Measurements from ENCODE around the gene TSHZ2.

DNA sequence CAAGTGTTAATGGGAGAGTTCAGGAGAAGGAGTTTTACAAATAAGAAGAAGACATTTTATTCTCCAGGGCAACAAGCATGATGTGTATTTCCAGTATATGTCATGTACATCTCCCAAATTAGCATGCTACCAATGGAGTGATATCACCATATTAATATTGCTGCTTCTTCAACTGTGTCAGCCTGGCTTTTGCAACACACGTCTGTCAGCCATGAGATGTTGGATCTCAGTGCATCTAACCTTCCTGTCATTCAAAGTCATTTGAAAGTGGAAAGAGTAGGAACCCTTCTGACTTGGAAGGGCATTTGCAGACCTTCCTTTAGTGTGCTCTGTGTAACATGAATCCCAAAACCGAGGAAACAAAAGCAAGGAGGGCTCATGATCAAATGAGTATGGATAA, 337.4 kb downstream of the TSHZ2 start:
- TF ChIP-seq, protein P1, sequence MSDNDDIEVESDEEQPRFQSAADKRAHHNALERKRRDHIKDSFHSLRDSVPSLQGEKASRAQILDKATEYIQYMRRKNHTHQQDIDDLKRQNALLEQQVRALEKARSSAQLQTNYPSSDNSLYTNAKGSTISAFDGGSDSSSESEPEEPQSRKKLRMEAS (IDR thresholded peaks at IDR 0.05): no peak
- no peak for TF ChIP-seq CREB1 (IDR thresholded peaks at IDR 0.05; ENCODE audit: low read depth)
- TF ChIP-seq RAD21 (IDR thresholded peaks at IDR 0.05; ENCODE audit: low read depth): no peak
- no peak for TF ChIP-seq NFIC (IDR thresholded peaks at IDR 0.05)
- TF ChIP-seq EP300 (IDR thresholded peaks at IDR 0.05; ENCODE audit: borderline replicate concordance): no peak
- TF ChIP-seq TAF1 (IDR thresholded peaks at IDR 0.05; ENCODE audit: low read depth): no peak
- TF ChIP-seq YY1 (IDR thresholded peaks at IDR 0.05; ENCODE audit: low read depth): no peak
- TF ChIP-seq, protein P2, sequence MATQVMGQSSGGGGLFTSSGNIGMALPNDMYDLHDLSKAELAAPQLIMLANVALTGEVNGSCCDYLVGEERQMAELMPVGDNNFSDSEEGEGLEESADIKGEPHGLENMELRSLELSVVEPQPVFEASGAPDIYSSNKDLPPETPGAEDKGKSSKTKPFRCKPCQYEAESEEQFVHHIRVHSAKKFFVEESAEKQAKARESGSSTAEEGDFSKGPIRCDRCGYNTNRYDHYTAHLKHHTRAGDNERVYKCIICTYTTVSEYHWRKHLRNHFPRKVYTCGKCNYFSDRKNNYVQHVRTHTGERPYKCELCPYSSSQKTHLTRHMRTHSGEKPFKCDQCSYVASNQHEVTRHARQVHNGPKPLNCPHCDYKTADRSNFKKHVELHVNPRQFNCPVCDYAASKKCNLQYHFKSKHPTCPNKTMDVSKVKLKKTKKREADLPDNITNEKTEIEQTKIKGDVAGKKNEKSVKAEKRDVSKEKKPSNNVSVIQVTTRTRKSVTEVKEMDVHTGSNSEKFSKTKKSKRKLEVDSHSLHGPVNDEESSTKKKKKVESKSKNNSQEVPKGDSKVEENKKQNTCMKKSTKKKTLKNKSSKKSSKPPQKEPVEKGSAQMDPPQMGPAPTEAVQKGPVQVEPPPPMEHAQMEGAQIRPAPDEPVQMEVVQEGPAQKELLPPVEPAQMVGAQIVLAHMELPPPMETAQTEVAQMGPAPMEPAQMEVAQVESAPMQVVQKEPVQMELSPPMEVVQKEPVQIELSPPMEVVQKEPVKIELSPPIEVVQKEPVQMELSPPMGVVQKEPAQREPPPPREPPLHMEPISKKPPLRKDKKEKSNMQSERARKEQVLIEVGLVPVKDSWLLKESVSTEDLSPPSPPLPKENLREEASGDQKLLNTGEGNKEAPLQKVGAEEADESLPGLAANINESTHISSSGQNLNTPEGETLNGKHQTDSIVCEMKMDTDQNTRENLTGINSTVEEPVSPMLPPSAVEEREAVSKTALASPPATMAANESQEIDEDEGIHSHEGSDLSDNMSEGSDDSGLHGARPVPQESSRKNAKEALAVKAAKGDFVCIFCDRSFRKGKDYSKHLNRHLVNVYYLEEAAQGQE (IDR thresholded peaks at IDR 0.05; ENCODE audit: low read depth): no peak
- no peak for TF ChIP-seq ZBTB7A (IDR thresholded peaks at IDR 0.05; ENCODE audit: low read depth)

All from Ishikawa (cell line).